Endothelial cell of umbilical vein (primary cell): Measurements from ENCODE around the gene KCNMA1.

Experiments used
- CTCF ChIP-seq, 2 donors: IDR thresholded peaks; 1 replicate in 1 of 2; 2 replicates in 1 of 2; pipeline ENCODE4 v1.5.1; 2011; ENCODE audit warnings: low read length in 2 of 2, mild to moderate bottlenecking in 2 of 2, moderate library complexity in 2 of 2, control low read depth in 1 of 2, inconsistent platforms in 1 of 2, low read depth in 1 of 2; ENCODE audit not compliant: insufficient read depth in 1 of 2; ENCODE audit errors: extremely low read depth in 1 of 2
- POLR2A ChIP-seq: IDR thresholded peaks from 2 replicates; pipeline ENCODE4 v1.6.1; 2012; ENCODE audit warnings: low read depth, mild to moderate bottlenecking, control low read depth, low read length
- POLR2AphosphoS5 ChIP-seq: IDR thresholded peaks from 2 replicates; pipeline ENCODE4 v1.6.1; 2012; ENCODE audit warnings: low read depth, mild to moderate bottlenecking, control low read depth, low read length, moderate library complexity; ENCODE audit not compliant: insufficient read depth

GRCh38 chr10:77074104-77074624 is 563.4 kb downstream of the KCNMA1 start:
- no peak for TF ChIP-seq POLR2AphosphoS5
- no peak for TF ChIP-seq POLR2A
- no peak for TF ChIP-seq CTCF (IDR thresholded peaks at IDR 0.05; ENCODE audit: extremely low read depth in 1 of 2, insufficient read depth in 1 of 2, low read depth in 1 of 2, low read length in 2 of 2)
